ENCODE measurements around the gene INPP5E.

DNA sequence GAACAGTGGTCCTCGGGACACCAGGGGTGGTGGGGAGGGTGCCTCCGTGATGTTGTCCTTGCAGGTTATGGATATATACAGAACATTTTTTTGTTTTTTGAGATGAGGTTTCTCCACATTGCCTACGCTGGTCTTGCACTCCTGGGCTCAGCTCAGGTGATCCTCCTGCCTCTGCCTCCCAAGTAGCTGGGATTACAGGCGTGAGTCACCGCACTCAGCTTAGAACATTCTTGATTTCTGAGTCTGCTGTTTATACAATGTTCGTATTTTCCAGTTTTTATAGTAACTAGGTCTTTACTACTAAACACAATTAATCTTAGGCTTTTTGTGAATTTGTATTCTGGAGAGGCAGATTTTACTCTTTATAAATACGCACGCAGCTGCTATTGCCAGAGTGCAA is 23.2 kb downstream of the INPP5E start:
- TF ChIP-seq, protein P1, sequence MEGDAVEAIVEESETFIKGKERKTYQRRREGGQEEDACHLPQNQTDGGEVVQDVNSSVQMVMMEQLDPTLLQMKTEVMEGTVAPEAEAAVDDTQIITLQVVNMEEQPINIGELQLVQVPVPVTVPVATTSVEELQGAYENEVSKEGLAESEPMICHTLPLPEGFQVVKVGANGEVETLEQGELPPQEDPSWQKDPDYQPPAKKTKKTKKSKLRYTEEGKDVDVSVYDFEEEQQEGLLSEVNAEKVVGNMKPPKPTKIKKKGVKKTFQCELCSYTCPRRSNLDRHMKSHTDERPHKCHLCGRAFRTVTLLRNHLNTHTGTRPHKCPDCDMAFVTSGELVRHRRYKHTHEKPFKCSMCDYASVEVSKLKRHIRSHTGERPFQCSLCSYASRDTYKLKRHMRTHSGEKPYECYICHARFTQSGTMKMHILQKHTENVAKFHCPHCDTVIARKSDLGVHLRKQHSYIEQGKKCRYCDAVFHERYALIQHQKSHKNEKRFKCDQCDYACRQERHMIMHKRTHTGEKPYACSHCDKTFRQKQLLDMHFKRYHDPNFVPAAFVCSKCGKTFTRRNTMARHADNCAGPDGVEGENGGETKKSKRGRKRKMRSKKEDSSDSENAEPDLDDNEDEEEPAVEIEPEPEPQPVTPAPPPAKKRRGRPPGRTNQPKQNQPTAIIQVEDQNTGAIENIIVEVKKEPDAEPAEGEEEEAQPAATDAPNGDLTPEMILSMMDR (conservative IDR thresholded peaks at IDR 0.05 in 1 of 2, IDR thresholded peaks at IDR 0.05 in 1 of 2; ENCODE audit: low read depth in 1 of 2, low read length in 2 of 2) = no peak
- no peak for TF ChIP-seq EZH2 (IDR thresholded peaks at IDR 0.05; ENCODE audit: low read length, missing control alignments)
